Mucosa of descending colon (tissue), 3 donors: Measurements from ENCODE around the gene FNDC3A. TPM values are rescaled to one million over a fixed set of nuclear protein-coding genes. Genes with fewer than 3 reads are reported as not detected.
A peak's percentile ranks its signal among the peaks of the same experiment; 100 is the strongest.

Experiments
- ATAC-seq: fragments of 200-7000 bp; cut with Tn5 transposase; one replicate; pipeline ENCODE4 v1.9.1; 2020; ENCODE audit warnings: mild to moderate bottlenecking, moderate library complexity
- DNase-seq, 3 donors: peaks; one replicate each; pipeline ENCODE4 v3.0.0-alpha.2; 2020
- H3K36me3 ChIP-seq: fragments of 200-600 bp; one replicate; pipeline ENCODE4 v1.8.0; 2021; ENCODE audit warnings: low read depth, mild to moderate bottlenecking
- H3K4me1 ChIP-seq: fragments of 200-600 bp; one replicate; pipeline ENCODE4 v1.8.0; 2021; ENCODE audit warnings: low read depth, mild to moderate bottlenecking
- H3K4me3 ChIP-seq: fragments of 200-600 bp; one replicate; pipeline ENCODE4 v1.8.0; 2021; ENCODE audit warnings: mild to moderate bottlenecking
- H3K9me3 ChIP-seq: fragments of 200-600 bp; one replicate; pipeline ENCODE4 v1.8.0; 2021; ENCODE audit warnings: mild to moderate bottlenecking
- intact Hi-C, 2 donors: fragments of 100-400 bp; cut with DNase I in 1 of 2; cut with micrococcal nuclease in 1 of 2; formaldehyde crosslinking; loops; one replicate each; pipeline versions ENCODE4 v1.11.0 to v1.11.1; 2022; cut with DNase I, micrococcal nuclease
- total RNA-seq, 3 donors: library from RNA; stranded (reverse); fragmentation: NEBNext Ultra II Directional in 2 of 3; extraction: Animal tissue kit (Norgen Biotek cat#: 25700) in 2 of 3; gene quantifications; one replicate each; pipeline versions ENCODE4 v1.2.1 to v1.2.4, GENCODE V29; 2021 to 2023
- TF ChIP-seq, protein P1 (sequence below): fragments of 200-600 bp; IDR thresholded peaks from one replicate; pipeline ENCODE4 v1.8.0; 2022; ENCODE audit warnings: antibody characterized with exemption, mild to moderate bottlenecking
- donor health status: DM: no; HTN: no; CAD: no; lungs with moderate emphysema.
- donor health status: DM: no; HTN: no; CAD: no.
- donor health status: DM: no; HTN: yes; CAD: no.

The FNDC3A gene
- total RNA-seq, 3 donors from 2014 or later: 46.6 to 63.6 (median 47.3) TPM

DNA sequence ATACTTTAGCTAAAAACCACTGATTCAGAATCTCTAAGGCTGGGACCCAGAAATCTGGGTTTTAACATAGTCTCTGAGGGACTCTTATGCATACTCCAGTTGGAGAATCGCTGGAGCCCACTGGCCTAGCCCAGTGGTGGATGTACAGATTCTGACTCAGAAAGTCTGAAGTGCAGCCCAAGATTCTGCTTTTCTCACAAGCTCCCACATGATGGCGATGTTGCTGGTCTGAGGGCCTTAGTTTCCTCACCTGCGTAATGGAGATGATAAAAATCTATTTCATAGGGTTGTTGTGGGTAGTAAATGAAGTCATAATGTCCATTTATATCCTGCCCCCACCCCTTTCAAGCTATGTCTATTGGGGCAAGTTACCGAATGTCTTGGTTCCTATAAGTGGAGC, 264.3 kb downstream of the FNDC3A start:
- ATAC-seq (peak; percentile 79), DNase-seq (peak in 1 of 3 donors; percentile 46)
- Histone ChIP-seq H3K4me1 (no peaks in the 10 kb centered on the region), H3K36me3 (no peaks in the 10 kb centered on the region), H3K9me3 (no peaks in the 10 kb centered on the region), H3K4me3 (no peak overlapping the region)
- intact Hi-C loops: no loop called here
- TF ChIP-seq, protein P1, sequence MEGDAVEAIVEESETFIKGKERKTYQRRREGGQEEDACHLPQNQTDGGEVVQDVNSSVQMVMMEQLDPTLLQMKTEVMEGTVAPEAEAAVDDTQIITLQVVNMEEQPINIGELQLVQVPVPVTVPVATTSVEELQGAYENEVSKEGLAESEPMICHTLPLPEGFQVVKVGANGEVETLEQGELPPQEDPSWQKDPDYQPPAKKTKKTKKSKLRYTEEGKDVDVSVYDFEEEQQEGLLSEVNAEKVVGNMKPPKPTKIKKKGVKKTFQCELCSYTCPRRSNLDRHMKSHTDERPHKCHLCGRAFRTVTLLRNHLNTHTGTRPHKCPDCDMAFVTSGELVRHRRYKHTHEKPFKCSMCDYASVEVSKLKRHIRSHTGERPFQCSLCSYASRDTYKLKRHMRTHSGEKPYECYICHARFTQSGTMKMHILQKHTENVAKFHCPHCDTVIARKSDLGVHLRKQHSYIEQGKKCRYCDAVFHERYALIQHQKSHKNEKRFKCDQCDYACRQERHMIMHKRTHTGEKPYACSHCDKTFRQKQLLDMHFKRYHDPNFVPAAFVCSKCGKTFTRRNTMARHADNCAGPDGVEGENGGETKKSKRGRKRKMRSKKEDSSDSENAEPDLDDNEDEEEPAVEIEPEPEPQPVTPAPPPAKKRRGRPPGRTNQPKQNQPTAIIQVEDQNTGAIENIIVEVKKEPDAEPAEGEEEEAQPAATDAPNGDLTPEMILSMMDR: peak; percentile 14

DNA sequence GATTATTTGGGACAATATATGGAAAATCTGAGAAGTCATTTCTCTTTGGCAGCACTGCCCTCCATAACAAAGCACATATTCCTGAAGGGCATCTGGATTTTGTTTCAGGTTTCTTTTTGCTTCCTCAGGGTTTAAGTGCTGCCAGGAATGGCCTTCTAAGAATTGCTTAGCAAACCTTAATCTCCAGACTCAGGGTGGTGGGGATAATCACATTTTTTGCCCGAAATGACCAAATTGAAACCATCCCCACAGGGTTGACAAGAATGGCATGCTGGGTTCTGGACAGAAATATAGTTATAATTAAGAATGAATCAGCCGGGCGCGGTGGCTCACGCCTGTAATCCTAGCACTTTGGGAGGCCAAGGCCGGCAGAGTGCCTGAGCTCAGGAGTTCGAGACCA, 265.6 kb downstream of the FNDC3A start:
- TF ChIP-seq, protein P1: no peak
- ATAC-seq (no peak), DNase-seq (no peak)
- Histone ChIP-seq H3K4me1 (no peaks in the 10 kb centered on the region), H3K36me3 (no peaks in the 10 kb centered on the region), H3K9me3 (no peaks in the 10 kb centered on the region), H3K4me3 (no peak overlapping the region)
- intact Hi-C loops: no loop called here

DNA sequence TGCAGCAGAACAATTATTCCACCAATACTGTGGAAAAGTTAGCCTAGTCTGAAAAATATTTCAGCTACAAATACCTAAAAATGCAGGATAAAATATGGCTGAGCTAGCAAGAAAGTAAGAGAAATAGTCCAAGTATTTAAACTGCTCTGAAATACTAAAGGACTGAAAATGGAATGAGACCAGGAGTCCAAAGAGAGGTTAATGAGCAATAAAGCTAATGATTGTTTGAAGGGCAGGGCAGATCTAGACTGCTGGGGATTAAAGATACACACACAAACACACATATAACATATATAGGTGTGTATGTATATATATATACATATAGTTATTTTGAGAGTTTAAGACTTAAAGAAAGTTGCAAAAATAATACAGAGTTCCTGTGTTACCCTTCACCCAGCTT, 269.4 kb downstream of the FNDC3A start:
- TF ChIP-seq, protein P1: no peak
- DNase-seq (no peak), ATAC-seq (no peak)
- Histone ChIP-seq H3K36me3 (no peaks in the 10 kb centered on the region), H3K9me3 (no peaks in the 10 kb centered on the region), H3K4me3 (no peak overlapping the region), H3K4me1 (peaks cover 7% of the 10 kb centered on the region)
- intact Hi-C loops: no loop called here

DNA sequence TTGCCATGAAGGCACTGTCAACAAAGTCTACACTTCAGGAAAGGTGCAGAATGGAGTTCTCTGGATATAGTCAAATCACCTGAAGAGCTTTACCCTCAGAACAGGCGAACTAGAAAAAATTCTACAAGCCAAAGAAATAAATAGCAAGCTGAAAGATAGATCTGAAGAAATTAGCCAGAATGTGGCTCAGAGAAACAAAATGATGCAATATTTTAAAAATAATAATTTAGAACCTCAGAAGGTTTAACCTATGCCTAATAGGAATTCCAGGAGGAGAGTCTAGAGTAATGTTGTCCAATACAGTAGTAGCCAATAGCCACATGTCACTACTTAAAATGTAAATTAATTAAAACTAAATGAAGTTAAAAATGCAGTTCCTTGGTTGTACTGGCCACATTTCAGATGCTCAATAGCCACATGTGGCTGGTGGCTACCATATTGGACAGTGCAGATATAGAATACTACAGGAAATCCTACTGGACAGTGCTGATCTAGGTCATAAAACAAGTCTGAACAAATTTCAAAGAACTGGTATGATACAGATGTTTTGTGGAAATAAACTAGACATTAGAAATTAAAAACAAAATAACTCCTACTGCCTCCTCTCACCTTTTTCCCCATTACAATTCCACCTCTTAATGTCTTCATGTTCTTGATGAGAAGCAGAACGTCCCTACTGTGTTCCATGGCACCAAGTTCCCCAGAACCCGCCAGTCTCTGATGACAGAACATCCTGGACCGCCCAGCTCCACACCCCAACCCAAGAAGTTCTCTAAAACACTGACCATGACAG, 271.3 kb downstream of the FNDC3A start:
- H3K9me3 ChIP-seq: no peaks in the 10 kb centered on the region
- peak overlapping the region; percentile 80 for H3K4me3 ChIP-seq
- DNase-seq (no peak), ATAC-seq (peak; percentile 60)
- no peaks in the 10 kb centered on the region for H3K36me3 ChIP-seq
- peaks cover 7% of the 10 kb centered on the region for H3K4me1 ChIP-seq
- TF ChIP-seq, protein P1: no peak
- intact Hi-C loops: no loop called here

DNA sequence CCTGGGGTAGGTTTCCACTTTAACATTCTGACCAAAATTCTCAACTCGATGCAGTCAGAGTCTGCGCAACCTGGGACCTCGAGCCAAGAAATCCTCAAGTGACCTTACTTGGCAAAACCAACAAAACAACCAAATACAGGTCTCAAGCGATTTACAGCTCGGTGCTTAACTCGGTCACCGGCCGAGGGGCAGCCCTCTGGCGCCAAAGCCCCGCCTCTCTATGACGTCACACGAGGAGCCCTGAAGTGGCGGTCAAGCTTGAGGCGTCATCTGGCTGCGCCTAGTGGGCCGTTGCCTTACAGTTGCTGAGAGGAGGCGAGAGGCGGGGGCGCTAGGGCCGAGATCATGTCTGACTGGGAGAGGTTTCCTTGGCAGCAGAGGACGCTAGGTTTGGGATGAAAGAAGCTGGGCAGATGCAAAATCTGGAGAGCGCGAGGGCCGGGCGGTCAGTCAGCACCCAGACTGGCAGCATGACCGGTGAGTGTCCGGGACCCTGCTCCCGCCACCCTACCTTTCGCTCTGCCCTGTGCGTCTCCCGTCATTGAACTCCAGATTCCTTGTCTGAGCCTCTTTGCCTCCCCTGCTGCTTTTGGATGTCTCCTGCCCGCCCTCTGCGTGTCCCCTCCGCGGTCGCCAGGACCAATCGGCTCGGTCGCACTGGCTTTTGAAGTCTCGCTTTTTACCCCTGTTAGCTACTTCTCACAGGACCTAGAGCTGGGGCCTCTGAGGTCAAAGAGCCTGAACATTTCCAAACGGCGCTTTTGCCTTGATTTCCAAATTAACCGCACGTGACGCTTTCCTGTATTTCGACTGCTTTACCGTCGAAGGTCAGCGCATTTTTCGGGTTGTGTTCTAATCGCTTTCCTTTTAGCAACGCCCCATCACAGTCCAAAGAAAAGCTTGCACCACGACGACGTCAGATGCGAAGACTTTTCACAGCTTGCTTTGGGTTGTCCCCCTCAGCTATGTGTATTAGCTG, 272.2 kb downstream of the FNDC3A start, which contains the start of gene CDADC1:
TSS of gene CDADC1 (plus strand) at position 283 of the 979 bp plus-strand sequence. CDS start at position 396, 113 bp downstream.
- Histone ChIP-seq H3K4me3 (peak within 1 kb of the TSS; percentile 80), H3K9me3 (no peaks in the 10 kb centered on the region)
- DNase-seq: peak; percentile 98 to 99 (median 98)

More for the DNA sequence above, 272.2 kb downstream of the FNDC3A start, which contains the start of gene CDADC1:
- ATAC-seq: peak; percentile 99
- intact Hi-C loops: no loop called here
- Histone ChIP-seq H3K36me3 (no peaks in the 10 kb centered on the region), H3K4me1 (peaks cover 7% of the 10 kb centered on the region)
- TF ChIP-seq, protein P1: no peak
